COR-L47 (cell line): ENCODE data around the gene FMNL1.
"Not testable (repeated sequence)": the region's sequence is repeated elsewhere in the genome, so short reads cannot be mapped to it uniquely, and the experiment has no call there.

Experiments used
- DNase-seq: peaks from one replicate; lab custom pipeline; 2025; lab: John Stamatoyannopoulos, UW

The FMNL1 gene, protein sequence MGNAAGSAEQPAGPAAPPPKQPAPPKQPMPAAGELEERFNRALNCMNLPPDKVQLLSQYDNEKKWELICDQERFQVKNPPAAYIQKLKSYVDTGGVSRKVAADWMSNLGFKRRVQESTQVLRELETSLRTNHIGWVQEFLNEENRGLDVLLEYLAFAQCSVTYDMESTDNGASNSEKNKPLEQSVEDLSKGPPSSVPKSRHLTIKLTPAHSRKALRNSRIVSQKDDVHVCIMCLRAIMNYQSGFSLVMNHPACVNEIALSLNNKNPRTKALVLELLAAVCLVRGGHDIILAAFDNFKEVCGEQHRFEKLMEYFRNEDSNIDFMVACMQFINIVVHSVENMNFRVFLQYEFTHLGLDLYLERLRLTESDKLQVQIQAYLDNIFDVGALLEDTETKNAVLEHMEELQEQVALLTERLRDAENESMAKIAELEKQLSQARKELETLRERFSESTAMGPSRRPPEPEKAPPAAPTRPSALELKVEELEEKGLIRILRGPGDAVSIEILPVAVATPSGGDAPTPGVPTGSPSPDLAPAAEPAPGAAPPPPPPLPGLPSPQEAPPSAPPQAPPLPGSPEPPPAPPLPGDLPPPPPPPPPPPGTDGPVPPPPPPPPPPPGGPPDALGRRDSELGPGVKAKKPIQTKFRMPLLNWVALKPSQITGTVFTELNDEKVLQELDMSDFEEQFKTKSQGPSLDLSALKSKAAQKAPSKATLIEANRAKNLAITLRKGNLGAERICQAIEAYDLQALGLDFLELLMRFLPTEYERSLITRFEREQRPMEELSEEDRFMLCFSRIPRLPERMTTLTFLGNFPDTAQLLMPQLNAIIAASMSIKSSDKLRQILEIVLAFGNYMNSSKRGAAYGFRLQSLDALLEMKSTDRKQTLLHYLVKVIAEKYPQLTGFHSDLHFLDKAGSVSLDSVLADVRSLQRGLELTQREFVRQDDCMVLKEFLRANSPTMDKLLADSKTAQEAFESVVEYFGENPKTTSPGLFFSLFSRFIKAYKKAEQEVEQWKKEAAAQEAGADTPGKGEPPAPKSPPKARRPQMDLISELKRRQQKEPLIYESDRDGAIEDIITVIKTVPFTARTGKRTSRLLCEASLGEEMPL

DNA sequence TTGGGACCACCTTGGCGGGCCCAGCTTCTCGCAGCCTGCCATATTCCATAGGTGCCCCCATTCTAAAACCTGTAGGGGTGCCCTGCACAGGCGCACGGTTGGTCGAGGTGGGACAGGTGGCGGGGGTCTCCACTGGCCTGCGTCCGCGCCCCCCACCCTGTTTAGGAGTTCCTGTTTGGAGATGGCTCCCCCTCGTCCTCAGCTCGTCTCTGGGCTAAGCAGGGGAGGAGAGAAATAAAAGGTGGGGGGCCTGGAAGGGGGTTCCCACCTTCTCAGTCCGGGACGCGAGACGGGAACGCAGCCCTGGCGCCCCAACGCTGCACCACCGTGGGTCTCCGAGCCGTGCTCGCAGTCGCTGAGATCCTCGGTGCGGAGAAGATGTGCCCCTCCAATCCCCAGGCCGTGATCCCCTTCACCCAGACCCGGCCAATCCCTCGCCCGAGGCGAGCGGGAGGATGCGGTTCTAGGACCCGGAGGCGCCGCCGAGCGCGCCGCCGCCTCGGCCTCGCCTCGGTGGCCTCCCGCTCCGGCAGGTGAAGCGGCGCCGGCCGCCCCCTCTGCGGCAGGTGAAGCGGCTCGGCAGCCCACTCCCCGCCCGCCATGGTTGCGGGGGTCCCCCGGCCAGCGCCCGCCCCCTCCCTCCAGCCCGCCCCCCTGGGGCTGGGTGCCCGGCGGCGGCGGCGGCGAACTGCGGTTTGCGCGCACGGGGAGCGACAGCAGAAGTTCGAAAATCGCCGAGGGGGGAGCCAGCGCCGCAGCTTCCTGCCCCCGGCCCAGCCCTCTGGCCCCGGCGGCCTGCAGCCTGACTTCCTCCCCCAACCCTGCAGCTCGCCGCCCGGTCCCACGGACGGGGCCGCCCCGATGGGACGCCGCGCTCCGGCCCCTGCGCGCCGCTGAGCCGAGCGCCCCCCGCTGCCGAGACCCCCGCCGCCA is at the start of gene FMNL1:
TSS of gene FMNL1 (plus strand) at position 805 of the 933 bp plus-strand sequence. CDS start 240 bp downstream, outside the sequence.
- DNase-seq = no peak

DNA sequence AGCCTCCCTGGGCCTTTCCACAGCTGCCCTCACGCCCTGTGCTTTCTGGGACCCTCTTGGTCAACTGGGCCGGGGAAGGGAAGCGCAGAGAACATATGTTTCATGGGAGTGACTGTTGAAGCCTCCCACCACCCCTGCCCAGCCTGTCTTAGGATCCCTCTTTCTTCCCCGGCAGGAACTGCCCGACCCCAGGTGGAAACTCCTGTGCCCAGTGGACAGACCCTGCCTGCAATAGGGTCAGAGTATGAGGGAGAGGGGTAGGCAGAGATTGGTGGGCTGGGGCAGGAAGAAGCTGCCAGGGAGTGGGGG is 49.5 kb upstream of the FMNL1 start:
- DNase-seq = no peak

DNA sequence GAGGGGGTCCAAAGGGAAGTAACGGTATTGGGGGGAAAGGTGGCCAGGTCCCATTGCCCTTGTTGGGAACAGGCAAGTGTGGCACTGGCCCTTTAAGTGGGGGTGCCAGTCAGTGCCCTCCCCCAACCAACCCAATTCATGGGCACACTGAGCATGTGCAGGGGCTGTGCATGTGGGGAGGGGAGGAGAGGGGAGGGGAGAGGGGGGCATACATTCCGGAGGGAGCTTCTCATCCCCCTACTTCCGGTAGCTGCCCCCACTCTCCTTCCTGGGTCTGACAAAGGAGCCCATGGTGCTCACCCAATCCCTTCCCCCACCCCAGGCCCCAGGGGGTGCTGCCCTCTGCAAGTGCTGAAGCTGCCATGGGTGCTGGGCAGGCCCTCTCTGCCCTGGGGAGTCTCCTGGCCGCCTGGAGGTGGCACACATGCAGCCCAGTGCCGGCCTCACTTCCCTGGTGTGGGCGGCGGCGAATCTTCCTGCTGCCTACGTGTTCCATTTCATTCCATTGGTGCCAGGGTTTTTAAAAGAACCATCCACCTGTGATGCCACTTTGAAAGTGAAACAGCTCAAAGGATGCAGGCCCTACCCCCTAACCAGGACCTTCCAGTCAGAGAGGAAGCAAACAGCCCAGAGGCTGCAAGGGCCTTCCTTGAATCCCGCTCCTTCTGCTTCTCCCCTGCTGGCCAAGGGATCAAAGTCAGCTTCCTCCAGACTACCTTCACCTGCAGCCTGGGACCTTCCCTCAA is 49.0 kb upstream of the FMNL1 start:
- peak; percentile 31 for DNase-seq

DNA sequence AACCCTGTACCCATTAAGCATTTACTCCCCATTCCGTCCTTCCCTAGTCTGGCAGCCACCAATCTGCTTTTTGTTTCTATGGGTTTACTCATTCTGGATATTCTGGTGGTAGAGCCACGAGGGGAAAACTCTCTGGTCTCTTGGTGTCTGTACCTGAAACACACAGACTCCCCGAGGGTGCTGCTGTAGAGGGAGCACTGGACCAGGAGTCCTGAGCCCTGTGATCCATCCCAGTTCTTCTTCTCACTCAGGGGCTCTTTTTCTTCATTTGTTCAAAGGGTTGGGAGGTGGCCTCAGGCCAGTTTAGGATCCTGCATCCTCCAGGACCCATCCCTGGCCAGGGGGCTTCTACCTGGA is 45.9 kb upstream of the FMNL1 start:
- DNase-seq = no peak

DNA sequence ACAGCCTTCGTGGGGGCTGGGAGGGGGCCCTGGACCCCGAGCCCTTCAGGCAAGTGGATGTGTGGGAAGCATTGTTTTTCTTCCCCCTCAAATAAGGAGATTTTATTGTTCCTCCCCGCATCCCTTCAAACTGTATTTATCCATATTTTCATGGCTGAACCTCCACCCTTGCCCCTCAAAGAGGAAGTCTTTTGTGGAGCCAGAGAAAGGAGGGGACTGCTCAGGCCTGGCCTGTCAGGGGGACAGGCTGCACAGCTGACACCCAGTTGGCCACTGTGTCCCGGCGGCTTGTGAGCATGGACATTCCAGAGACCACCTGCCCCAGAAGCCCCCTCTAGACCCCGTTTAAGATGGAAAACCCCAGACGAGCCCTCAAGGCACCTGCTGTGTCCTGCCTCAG is 44.1 kb upstream of the FMNL1 start:
- DNase-seq = no peak

DNA sequence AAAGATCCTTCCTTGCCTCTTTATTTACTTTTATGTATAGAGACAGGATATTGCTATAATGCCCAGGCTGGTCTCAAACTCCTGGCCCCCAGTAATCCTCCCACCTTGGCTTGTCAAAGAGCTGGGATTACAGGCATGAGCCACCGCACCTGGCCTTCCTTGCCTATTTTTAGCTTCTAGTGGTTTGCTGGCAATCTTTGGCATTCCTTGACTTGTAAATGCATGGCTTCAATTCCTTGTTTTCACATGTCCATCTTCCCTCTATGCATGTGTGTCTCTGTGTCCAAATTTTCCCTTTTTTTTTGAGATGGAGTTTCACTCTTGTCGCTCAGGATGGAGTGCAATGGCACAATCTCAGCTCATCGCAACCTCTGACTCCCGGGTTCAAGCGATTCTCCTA is 37.5 kb upstream of the FMNL1 start:
- DNase-seq = no peak

DNA sequence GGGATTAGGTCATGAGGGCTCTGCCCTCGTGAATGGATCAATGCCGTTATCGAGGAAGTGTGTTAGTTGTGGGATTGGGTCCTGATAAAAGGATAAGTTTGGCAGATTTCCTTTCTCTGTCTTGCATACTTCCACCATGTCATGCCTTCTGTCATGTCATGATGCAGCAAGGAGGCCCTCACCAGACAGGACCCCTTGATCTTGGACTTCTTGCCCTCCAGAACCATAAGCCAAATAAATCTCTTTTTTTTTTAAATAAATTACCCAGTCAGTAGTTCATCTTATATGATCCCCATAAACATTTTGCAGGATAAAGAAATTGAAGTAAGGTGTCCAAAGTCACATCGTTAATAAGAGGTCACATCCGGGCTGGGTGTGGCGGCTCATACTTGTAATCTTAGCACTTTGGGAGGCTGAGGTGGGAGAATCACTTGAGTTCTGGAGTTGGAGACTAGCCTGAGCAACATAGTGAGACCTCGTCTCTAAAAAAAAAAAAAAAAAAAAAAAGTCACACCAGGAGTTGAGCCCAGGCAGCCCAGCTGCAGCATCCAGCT is 34.8 kb upstream of the FMNL1 start:
- no peak for DNase-seq

DNA sequence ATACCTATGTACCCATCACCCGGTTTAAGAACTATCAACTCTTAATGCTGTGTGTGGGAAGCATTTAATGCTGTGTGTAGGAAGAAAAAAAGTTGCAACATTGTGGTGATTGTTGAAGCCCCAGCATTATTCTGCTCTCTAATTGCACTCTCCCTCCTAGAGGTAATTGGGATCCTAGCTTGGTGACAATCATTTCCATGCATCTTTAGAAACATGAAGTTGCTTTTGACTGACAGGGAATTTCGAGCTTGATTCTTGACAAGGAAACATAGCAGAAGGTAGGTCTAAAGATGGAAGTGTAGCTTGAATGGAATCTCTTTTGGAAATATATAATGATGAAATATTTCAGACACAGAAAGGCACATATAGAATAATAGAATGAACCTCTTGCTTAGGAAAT is 32.7 kb upstream of the FMNL1 start:
- DNase-seq = no peak

DNA sequence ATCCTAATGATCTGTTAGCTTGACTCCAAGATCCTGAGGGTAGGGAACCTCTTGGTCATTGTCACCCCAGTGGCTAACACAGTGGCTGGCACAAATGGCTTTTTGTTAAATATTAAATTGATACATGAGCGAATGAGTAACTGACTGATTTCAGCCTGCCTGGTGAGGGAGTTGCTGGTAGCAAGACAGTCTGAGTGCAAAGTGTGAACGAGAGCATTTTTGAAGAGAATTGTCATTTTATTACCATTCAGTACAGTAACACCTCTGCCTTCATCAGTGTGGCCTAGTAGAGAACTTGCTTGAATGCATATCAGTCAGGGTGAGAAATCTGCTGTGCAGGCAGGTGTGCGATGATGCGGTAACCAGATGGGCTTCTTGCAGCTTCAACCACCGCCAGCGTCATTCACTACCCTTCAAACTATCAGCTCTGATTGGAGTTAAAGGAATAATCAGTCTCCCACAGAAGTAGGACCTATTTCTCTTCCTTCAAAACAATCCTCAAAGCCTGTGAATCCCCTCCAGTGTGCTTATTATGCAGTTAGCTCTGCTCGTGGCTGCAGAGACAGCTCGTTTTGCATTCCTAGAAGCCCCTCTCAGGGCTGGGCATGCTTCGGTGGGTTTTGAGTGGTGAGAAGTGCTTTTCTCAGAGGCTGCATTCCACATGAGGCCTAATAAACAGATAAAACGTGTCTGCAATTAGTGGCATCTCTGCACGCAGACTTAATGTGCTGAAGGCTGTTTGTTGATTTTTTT is 31.0 kb upstream of the FMNL1 start:
- DNase-seq = no peak

DNA sequence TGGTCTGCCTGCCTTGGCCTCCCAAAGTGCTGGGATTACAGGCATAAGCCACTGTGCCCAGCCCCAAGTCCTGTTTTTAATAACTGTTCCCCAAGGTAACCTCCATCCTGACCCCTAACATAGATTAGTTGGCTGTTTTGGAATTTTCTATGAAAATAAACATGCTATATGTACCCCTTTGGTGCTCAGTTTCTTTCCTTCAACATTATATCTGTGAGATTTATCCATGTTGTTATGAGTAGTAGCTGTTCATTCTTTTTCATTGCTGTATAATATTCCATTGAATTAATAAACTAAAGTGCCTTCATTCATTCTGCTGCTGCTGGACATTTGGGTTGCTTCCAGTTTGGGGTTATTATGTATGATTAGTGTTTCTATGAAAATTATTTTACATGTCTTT is 26.3 kb upstream of the FMNL1 start:
- DNase-seq = no peak

DNA sequence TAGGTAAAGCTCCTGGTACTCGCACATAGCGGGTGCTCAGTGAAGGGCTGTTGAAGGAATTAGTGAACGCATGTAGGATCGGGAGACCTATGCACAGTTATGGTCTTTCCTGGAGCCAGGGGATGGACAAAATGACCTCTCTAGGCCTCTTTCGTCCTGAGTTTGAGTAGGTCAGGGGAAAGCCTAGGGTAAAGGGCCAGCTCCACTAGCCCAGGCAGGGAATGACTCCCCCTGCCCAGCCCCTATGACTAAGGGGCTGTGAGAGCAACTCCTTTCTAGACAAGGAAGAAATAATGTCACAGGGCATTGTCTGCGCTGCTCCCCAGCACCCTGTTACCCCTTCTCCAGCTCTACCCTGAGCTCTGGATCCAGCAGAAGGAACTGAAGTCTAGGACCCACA is 24.6 kb upstream of the FMNL1 start:
- no peak for DNase-seq

DNA sequence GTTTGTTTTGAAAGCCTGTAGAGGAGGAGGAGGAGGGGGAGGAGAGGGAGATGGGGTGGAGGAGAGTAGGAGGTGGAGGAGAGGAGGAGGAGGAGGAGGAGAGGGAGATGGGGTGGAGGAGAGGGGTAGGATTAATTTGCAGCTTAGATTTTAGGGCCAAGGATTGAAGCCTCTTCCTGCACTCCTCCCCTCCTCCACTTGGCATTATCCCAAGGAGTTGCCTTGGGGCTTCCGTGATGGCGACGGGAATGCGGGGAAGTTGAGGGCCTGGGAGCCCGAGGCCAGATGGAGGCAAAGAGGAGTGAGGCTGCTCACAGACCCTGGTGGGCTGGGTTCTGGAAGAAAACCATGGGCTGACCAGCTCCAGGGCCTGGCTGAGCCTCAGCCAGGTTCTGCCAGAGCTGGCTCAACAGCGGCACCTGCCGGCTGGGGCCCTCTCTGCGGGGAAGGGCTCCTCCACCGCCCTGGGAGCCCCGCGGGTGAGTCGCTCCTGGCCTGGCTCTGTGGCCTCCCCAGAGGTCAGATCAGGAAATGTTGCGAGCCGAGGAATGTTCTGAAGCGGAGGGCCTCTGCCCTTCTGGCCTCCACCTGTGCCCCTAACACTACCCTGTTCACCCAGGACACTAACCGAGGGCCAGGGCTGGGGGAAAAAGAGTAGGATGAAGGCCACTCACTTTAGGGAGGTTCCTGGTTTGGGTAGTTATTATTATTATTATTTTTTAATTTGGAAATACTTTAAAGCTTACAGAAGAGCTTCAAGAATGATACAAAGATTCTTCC is 23.9 kb upstream of the FMNL1 start:
- peak; percentile 73 for DNase-seq

DNA sequence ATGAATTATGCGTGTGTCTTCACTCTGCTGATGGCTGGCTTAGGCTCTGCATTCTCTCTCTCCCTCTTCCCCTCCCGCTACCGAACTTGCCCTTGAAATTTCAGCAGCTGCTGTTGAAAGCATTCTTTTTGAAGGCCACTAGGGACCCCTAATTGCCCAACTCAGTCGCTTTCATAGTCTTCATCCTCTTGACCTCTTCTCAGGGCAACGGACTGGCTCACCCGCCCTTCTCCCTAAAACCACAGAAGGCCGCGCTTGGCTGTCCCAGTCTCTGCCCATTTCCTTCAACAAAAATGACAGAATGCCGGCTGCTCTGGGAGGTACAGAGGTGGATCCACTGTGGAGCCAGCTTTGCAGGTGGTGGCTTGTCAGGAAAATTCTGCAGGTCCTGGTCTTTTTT is 21.0 kb upstream of the FMNL1 start:
- no peak for DNase-seq

DNA sequence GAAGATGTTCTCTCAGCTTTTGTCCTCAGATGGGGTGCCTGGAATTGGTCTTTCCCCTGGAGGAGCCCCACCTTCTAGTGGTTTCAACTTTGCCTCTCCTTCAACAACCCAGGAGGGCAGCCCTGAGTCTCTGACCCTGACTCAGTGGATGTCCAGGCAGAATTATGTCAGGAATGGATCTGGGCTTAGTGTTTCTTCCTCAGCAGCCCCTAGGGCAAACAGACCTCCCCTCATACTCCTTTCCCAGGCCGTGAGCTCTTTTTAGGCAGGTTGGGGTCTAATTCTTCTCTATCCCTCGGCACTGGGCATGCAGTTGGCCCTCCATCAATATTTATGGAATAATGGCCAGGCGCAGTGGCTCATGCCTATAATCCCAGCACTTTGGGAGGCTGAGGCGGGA is 20.2 kb upstream of the FMNL1 start:
- DNase-seq = no peak

DNA sequence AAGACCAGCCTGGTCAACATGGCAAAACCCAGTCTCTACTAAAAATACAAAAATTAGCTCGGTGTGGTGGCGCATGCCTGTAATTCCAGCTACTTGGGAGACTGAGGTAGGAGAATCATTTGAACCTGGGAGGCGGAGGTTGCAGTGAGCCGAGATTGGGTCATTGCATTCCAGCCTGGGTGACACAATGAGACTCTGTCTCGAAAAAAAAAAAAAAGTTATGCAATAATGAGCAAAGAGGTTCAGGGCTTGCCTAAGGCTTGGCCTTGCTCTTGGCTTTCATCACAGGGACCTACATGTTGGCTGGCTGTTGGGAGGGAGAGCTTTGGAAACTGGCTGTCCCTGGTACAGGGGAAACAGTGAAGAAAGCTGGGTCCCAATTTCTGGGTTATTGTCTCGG is 19.8 kb upstream of the FMNL1 start:
- DNase-seq = not testable (repeated sequence)

DNA sequence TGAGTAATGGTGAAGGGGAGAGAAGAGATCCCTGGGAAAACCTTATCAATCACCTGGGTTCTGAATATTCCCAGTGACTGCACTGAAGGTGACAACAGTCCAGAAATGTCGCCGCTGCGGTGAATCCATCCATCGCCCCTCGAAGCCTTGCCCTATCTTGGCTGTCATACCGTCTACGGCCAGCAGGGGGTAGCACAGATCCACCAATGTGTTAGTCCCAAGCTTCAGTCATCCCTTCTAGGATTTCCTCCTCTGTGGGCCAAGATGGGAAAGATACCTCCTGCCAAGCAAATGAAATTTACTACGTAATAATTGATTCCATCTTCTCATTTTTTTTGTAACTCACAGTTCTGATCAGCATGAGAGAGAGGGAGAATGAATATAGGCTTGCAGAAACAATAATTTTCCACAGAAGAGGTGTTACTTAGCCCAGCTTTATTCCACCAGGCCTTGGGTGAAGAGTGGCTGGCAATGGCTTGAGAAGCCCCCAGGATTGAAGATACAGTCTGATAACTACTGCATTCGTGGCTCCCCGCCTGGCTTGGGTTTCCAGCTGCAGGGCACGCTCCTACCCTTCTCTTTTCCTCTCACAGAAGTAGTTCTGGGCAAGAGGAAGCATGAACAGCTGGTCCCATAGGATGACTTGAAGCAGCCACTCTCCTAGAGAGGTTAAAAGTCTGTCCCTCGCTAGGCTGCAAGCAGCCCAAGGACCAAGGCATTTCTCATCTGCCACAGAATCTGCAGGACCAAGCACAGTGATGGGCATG is 2.6 kb upstream of the FMNL1 start:
- DNase-seq = peak; percentile 48

DNA sequence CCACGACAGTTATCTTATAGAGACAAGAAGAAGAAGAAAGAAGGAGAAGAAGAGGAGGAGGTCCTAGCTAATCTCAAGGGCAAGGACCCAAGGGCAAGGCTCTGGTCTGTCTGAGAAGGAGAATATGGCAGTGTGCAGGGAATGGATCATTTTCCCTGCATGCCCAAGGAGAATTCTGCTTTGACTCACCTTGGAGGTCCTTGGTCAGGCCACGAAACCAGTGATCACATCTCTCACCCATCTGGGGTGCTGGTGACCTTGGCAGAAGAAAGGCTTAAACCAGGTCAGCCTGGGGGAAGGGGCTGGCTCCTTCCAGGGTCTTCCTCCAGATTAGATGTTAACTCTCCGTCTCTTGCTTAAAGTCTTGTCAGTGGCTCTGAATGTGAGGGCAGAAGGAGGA is 1.6 kb upstream of the FMNL1 start:
- DNase-seq = no peak

DNA sequence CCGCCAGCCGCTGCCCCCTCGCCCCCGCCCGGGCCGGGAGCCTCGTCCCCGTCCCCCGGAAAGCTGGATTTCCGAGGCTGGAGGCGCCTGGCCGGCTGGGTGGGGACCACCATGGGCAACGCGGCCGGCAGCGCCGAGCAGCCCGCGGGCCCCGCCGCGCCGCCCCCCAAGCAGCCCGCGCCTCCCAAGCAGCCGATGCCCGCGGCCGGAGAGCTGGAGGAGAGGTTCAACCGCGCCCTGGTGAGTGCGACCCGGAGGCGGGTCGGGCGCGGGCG is 266 bp downstream of the FMNL1 start:
- DNase-seq = no peak
